ELF-1 (cell line): ENCODE data around the gene MSANTD3.

Experiments used
- DNase-seq: peaks from one replicate; pipeline ENCODE4 v3.0.0-alpha.2; 2016; ENCODE audit warnings: low read depth, low spot score

The MSANTD3 gene

GRCh38 chr9:100465274-100465673 is 38.3 kb downstream of the MSANTD3 start:
- DNase-seq, result no peak

- no peak for DNase-seq
Observed at GRCh38 chr9:100465761-100466160, 38.8 kb downstream of the MSANTD3 start.

GRCh38 chr9:100466171-100466828 is 39.4 kb downstream of the MSANTD3 start:
- no peak for DNase-seq

GRCh38 chr9:100466829-100467221 is 39.9 kb downstream of the MSANTD3 start:
- no peak for DNase-seq

GRCh38 chr9:100468041-100468440 is 41.1 kb downstream of the MSANTD3 start:
- no peak for DNase-seq

- no peak for DNase-seq
Observed at GRCh38 chr9:100472268-100472667, 45.3 kb downstream of the MSANTD3 start.

GRCh38 chr9:100472788-100473275 is 45.9 kb downstream of the MSANTD3 start, which contains the start of gene TMEFF1:
Gene TMEFF1 (plus strand): TSS chr9:100473149. CDS start chr9:100473545, 396 bp downstream.
- peak; percentile 76 for DNase-seq

- DNase-seq, result peak; percentile 70
Observed at GRCh38 chr9:100473276-100474081, 46.5 kb downstream of the MSANTD3 start.

GRCh38 chr9:100474082-100474923 is 47.4 kb downstream of the MSANTD3 start:
- peak; percentile 57 for DNase-seq

GRCh38 chr9:100474924-100475276 is 48.0 kb downstream of the MSANTD3 start:
- DNase-seq, result no peak

GRCh38 chr9:100477241-100477640 is 50.3 kb downstream of the MSANTD3 start:
- no peak for DNase-seq

GRCh38 chr9:100478192-100478591 is 51.2 kb downstream of the MSANTD3 start:
- DNase-seq, result no peak

GRCh38 chr9:100479820-100480219 is 52.9 kb downstream of the MSANTD3 start:
- no peak for DNase-seq

GRCh38 chr9:100485196-100485595 is 58.3 kb downstream of the MSANTD3 start:
- DNase-seq, result no peak

GRCh38 chr9:100486479-100487176 is 59.7 kb downstream of the MSANTD3 start:
- no peak for DNase-seq

GRCh38 chr9:100488177-100488576 is 61.2 kb downstream of the MSANTD3 start:
- no peak for DNase-seq

- no peak for DNase-seq
Observed at GRCh38 chr9:100489836-100490235, 62.9 kb downstream of the MSANTD3 start.

GRCh38 chr9:100492952-100493351 is 66.0 kb downstream of the MSANTD3 start:
- no peak for DNase-seq

- no peak for DNase-seq
Observed at GRCh38 chr9:100498592-100498991, 71.6 kb downstream of the MSANTD3 start.

GRCh38 chr9:100499460-100499859 is 72.5 kb downstream of the MSANTD3 start:
- DNase-seq, result no peak

GRCh38 chr9:100499866-100500265 is 72.9 kb downstream of the MSANTD3 start:
- DNase-seq, result no peak
